ENCODE data around the gene EXOG.

Gene EXOG

GRCh38 chr3:38469852-38470251 is 26.3 kb upstream of the EXOG start:
- H3K27me3 Mint-ChIP-seq (ENCODE audit: low read depth, poor library complexity) = peaks cover 9% of the 10 kb centered on the region
- TF ChIP-seq, protein P1, sequence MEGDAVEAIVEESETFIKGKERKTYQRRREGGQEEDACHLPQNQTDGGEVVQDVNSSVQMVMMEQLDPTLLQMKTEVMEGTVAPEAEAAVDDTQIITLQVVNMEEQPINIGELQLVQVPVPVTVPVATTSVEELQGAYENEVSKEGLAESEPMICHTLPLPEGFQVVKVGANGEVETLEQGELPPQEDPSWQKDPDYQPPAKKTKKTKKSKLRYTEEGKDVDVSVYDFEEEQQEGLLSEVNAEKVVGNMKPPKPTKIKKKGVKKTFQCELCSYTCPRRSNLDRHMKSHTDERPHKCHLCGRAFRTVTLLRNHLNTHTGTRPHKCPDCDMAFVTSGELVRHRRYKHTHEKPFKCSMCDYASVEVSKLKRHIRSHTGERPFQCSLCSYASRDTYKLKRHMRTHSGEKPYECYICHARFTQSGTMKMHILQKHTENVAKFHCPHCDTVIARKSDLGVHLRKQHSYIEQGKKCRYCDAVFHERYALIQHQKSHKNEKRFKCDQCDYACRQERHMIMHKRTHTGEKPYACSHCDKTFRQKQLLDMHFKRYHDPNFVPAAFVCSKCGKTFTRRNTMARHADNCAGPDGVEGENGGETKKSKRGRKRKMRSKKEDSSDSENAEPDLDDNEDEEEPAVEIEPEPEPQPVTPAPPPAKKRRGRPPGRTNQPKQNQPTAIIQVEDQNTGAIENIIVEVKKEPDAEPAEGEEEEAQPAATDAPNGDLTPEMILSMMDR (IDR thresholded peaks at IDR 0.05) = no peak
- peaks cover 22% of the 10 kb centered on the region for H3K4me1 Mint-ChIP-seq
- peaks cover 69% of the 10 kb centered on the region for H3K9me3 Mint-ChIP-seq
- H3K36me3 Mint-ChIP-seq (ENCODE audit: low read depth) = peaks cover 92% of the 10 kb centered on the region
- no peak overlapping the region for H3K4me3 Mint-ChIP-seq
- no peak overlapping the region for H3K27ac Mint-ChIP-seq
- DNase-seq = no peak

DNA sequence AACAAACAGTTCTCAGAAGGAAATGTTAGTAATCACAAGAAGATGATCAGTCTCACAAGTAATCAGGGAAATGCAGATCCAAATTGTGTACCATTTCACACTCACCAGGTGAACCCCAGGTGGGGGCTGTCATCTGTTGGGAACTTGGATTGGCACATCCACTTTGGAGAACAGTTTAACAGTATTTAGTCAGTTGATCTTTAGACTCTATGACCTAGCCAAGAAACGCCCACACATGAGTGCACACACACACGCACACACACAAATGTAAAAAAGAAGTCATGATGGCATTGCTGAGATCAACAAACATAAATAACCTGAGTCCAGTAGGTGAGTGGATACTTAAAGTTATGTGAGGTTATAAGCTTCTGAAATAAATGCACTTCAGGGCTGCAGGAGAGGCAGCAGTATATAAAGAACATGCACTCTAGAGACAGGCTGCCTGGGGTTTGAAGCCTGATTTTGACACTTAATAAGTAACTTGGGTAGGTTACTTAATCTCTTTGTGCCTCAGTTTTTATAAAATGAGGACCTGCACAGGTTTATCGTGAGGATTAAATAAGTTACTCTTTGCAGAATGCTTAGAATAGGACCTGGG is 24.8 kb upstream of the EXOG start:
- TF ChIP-seq, protein P1 (IDR thresholded peaks at IDR 0.05) = no peak
- no peak overlapping the region for H3K4me3 Mint-ChIP-seq
- H3K9me3 Mint-ChIP-seq = peaks cover 55% of the 10 kb centered on the region
- H3K36me3 Mint-ChIP-seq (ENCODE audit: low read depth) = peaks cover 79% of the 10 kb centered on the region
- peaks cover 38% of the 10 kb centered on the region for H3K4me1 Mint-ChIP-seq
- no peak overlapping the region for H3K27ac Mint-ChIP-seq
- peaks cover 6% of the 10 kb centered on the region for H3K27me3 Mint-ChIP-seq (ENCODE audit: low read depth, poor library complexity)
- no peak for DNase-seq

GRCh38 chr3:38472342-38472741 is 23.8 kb upstream of the EXOG start:
- TF ChIP-seq, protein P1 (IDR thresholded peaks at IDR 0.05) = no peak
- H3K4me1 Mint-ChIP-seq = peaks cover 39% of the 10 kb centered on the region
- no peak for DNase-seq
- H3K9me3 Mint-ChIP-seq = peaks cover 46% of the 10 kb centered on the region
- H3K27me3 Mint-ChIP-seq (ENCODE audit: low read depth, poor library complexity) = peaks cover 2% of the 10 kb centered on the region
- no peak overlapping the region for H3K4me3 Mint-ChIP-seq
- peaks cover 70% of the 10 kb centered on the region for H3K36me3 Mint-ChIP-seq (ENCODE audit: low read depth)
- no peak overlapping the region for H3K27ac Mint-ChIP-seq

DNA sequence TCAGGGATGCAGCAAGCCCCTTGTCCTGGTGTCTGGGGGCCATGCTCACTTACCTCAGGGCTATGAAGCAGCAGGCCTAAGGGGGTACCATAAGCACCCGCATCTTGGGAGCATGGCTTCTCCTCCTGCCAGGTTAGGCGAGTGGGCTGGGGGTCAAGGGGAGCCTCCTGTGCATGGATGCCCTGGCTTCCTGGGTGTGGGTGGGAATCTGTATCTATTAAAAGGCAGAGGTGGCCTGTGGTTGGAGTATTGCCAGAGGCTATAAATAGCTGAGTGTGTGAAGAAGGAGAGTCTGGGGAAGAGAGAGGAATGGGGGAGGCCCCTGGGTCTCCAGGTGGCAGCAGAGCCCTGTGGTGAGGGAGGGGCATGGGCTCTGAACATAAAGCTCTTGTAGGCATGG is 22.9 kb upstream of the EXOG start:
- no peak overlapping the region for H3K27ac Mint-ChIP-seq
- peaks cover 61% of the 10 kb centered on the region for H3K36me3 Mint-ChIP-seq (ENCODE audit: low read depth)
- TF ChIP-seq, protein P1 (IDR thresholded peaks at IDR 0.05) = no peak
- H3K4me3 Mint-ChIP-seq = no peak overlapping the region
- peaks cover under 1% of the 10 kb centered on the region for H3K27me3 Mint-ChIP-seq (ENCODE audit: low read depth, poor library complexity)
- H3K4me1 Mint-ChIP-seq = peaks cover 39% of the 10 kb centered on the region
- H3K9me3 Mint-ChIP-seq = peaks cover 37% of the 10 kb centered on the region
- no peak for DNase-seq

DNA sequence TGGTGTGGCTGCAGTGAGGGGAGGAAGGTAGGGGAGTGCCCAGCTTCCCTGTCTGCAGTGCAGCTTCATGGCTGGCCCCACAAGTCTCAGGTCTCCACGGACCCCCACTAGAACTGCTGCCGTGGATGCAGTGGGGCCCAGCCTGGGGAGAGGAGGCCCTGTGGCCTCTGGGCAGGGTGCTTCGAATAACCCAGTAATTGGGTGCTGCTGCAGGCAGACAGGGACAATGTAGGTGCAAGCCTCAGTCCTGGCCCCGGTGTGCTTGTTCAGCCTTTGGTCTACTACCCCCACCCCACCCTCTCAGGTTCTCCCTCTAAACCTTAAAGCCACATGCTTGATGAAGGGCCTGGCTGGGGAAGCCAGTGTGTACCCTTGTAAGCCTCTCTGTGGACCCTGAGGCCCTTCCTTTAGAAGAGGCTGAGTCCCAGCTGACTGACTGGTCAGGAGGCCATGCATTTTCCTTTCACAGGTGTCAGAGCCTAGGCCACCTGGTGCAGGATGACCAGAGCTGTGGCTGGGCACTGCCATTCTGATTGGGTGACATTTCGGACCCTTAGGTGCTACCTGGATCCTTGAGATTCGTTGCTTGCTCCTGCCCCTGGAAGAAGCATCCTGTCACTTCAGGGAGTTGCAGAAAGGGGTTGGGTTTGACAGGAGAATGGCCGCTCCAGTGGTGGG is 21.1 kb upstream of the EXOG start:
- peaks cover 53% of the 10 kb centered on the region for H3K36me3 Mint-ChIP-seq (ENCODE audit: low read depth)
- peak overlapping the region; percentile 88 for H3K27ac Mint-ChIP-seq
- peaks cover 18% of the 10 kb centered on the region for H3K9me3 Mint-ChIP-seq
- peaks cover 39% of the 10 kb centered on the region for H3K4me1 Mint-ChIP-seq
- H3K27me3 Mint-ChIP-seq (ENCODE audit: low read depth, poor library complexity) = no peaks in the 10 kb centered on the region
- H3K4me3 Mint-ChIP-seq = no peak overlapping the region
- no peak for DNase-seq
- TF ChIP-seq, protein P1 (IDR thresholded peaks at IDR 0.05) = no peak

- Mint-ChIP-seq H3K4me3 (no peak overlapping the region), H3K36me3 (ENCODE audit: low read depth) (peaks cover 50% of the 10 kb centered on the region), H3K27me3 (ENCODE audit: low read depth, poor library complexity) (no peaks in the 10 kb centered on the region), H3K9me3 (peaks cover 12% of the 10 kb centered on the region), H3K4me1 (peaks cover 39% of the 10 kb centered on the region), H3K27ac (peak overlapping the region; percentile 49)
- no peak for DNase-seq
- TF ChIP-seq, protein P1 (IDR thresholded peaks at IDR 0.05) = no peak
These were observed 20.4 kb upstream of the EXOG start for GRCh38 chr3:38475716-38476115.
